SU-DHL-6 (cell line): ENCODE results near the gene THSD8.

Experiments
- H2AFZ ChIP-seq: fragments of 200-600 bp; sonication (generic); 2 replicates; pipeline ENCODE4 v1.6.1; 2014; ENCODE audit warnings: low read depth, mild to moderate bottlenecking, moderate library complexity, mixed read lengths, antibody characterized with exemption, low read length; ENCODE audit not compliant: severe bottlenecking
- H3F3A ChIP-seq: fragments of 200-600 bp; shearing (Covaris generic); 2 replicates; pipeline ENCODE4 v1.6.0; 2016; ENCODE audit warnings: antibody characterized with exemption, mild to moderate bottlenecking; ENCODE audit not compliant: insufficient read depth
- H3K27ac ChIP-seq: fragments of 200-600 bp; sonication (generic); 2 replicates; pipeline ENCODE4 v1.5.1; 2016; ENCODE audit warnings: low read depth, mild to moderate bottlenecking, low read length, moderate library complexity, mixed read lengths
- H3K27me3 ChIP-seq: fragments of 200-600 bp; sonication (generic), shearing (Covaris generic); 2 replicates; pipeline ENCODE4 v1.6.0; 2014; ENCODE audit warnings: mild to moderate bottlenecking, low read length
- H3K36me3 ChIP-seq: fragments of 200-600 bp; sonication (generic); 2 replicates; pipeline ENCODE4 v1.6.1; 2014; ENCODE audit warnings: mild to moderate bottlenecking, low read length, mixed read lengths
- H3K4me2 ChIP-seq: fragments of 300-600, 200-600 bp; shearing (Covaris generic), sonication (generic); 2 replicates; pipeline ENCODE4 v1.6.0; 2014; ENCODE audit warnings: low read length, low read depth, mild to moderate bottlenecking; ENCODE audit not compliant: poor library complexity, severe bottlenecking
- H3K4me3 ChIP-seq: fragments of 200-600 bp; sonication (generic); 2 replicates; pipeline ENCODE4 v1.5.1; 2014; ENCODE audit warnings: antibody characterized with exemption, low read length, mild to moderate bottlenecking, mixed read lengths; ENCODE audit not compliant: insufficient read depth, poor library complexity, severe bottlenecking
- H3K79me2 ChIP-seq: fragments of 200-600 bp; sonication (generic); 2 replicates; pipeline ENCODE4 v1.6.1; 2014; ENCODE audit warnings: mild to moderate bottlenecking, low read length, moderate library complexity; ENCODE audit not compliant: insufficient read depth
- H3K9ac ChIP-seq: fragments of 200-600 bp; sonication (generic); 2 replicates; pipeline ENCODE4 v1.7.0; 2014; ENCODE audit warnings: mild to moderate bottlenecking, low read length
- H3K9me2 ChIP-seq: fragments of 200-600 bp; sonication (generic); replicated peaks from 2 replicates; pipeline ENCODE4 v1.6.1; 2014; ENCODE audit warnings: low read length; ENCODE audit not compliant: insufficient read depth
- H3K9me3 ChIP-seq: fragments of 200-600 bp; sonication (generic); 2 replicates; pipeline ENCODE4 v1.6.1; 2014; ENCODE audit warnings: low read length, mixed read lengths; ENCODE audit not compliant: insufficient read depth
- H4K20me1 ChIP-seq: fragments of 200-600 bp; sonication (generic); 2 replicates; pipeline ENCODE4 v1.6.1; 2014; ENCODE audit warnings: low read depth, mild to moderate bottlenecking, antibody characterized with exemption, low read length, moderate library complexity, mixed read lengths
- EZH2phosphoT487 ChIP-seq: fragments of 200-600 bp; sonication (generic), shearing (Covaris generic); conservative IDR thresholded peaks from 2 replicates; pipeline ENCODE4 v1.6.1; 2018; ENCODE audit warnings: mild to moderate bottlenecking, antibody characterized with exemption, low read length, moderate library complexity, mixed read lengths
- TF ChIP-seq, protein P1 (sequence below): fragments of 200-600 bp; sonication (generic); IDR thresholded peaks from one replicate; pipeline ENCODE4 v1.5.1; 2017; ENCODE audit warnings: antibody characterized with exemption, mild to moderate bottlenecking, low read length, moderate library complexity; ENCODE audit not compliant: insufficient read depth, poor library complexity, severe bottlenecking

The THSD8 gene

DNA sequence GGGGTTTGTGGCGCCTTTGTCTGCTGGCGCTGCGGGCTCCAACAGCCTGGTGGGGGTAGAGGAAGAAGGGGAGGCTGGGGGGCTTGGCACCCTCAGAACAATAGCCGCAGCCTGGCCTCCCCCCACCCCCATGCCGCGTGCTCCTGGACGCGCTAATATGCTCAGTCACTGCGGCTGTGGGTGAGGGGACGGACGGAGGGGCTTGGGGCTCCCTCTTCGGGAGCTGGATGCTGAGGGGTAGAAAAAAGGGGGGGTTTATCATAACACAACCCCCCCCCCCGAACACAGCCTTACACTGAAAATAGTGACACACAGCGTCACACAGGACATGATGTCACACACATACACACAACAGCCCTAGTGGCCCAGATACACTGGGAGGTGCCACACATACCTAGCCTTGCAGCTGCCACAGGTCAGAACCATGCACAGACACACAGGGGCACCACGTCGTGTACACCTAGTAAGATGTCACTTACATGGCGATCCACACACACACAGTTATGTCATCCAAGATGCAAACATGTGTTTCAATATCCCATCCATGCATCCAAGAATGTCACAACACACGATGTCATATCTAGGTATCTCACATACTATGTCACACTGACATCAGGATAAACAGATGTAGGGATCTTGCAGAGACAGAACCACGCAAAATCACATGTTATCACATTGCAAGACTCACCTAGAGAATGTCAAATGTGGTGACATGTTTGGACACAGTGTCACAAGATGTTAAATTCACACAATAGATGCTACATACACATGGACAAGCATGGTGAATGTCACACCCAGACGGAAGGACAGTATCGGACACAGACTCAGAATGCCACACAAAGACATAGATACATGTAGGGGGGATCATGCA is 37.3 kb downstream of the THSD8 start:
- Histone ChIP-seq H3K9ac (peak overlapping the region; percentile 74), H3K9me2 (no peaks in the 10 kb centered on the region), H3K79me2 (0 out of 2 replicates have a peak, but pooled peaks cover 4% of the 10 kb centered on the region), H3K4me2 (peak overlapping the region; percentile 78), H2AFZ (peak overlapping the region; percentile 87), H3K9me3 (no peaks in the 10 kb centered on the region), H4K20me1 (no peaks in the 10 kb centered on the region), H3F3A (peaks cover 19% of the 10 kb centered on the region), H3K36me3 (no peaks in the 10 kb centered on the region), H3K4me3 (peak overlapping the region; percentile 81), H3K27ac (peak overlapping the region; percentile 46), H3K27me3 (no peaks in the 10 kb centered on the region)
- TF ChIP-seq EZH2phosphoT487: no peak
- TF ChIP-seq, protein P1, sequence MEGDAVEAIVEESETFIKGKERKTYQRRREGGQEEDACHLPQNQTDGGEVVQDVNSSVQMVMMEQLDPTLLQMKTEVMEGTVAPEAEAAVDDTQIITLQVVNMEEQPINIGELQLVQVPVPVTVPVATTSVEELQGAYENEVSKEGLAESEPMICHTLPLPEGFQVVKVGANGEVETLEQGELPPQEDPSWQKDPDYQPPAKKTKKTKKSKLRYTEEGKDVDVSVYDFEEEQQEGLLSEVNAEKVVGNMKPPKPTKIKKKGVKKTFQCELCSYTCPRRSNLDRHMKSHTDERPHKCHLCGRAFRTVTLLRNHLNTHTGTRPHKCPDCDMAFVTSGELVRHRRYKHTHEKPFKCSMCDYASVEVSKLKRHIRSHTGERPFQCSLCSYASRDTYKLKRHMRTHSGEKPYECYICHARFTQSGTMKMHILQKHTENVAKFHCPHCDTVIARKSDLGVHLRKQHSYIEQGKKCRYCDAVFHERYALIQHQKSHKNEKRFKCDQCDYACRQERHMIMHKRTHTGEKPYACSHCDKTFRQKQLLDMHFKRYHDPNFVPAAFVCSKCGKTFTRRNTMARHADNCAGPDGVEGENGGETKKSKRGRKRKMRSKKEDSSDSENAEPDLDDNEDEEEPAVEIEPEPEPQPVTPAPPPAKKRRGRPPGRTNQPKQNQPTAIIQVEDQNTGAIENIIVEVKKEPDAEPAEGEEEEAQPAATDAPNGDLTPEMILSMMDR: no peak

DNA sequence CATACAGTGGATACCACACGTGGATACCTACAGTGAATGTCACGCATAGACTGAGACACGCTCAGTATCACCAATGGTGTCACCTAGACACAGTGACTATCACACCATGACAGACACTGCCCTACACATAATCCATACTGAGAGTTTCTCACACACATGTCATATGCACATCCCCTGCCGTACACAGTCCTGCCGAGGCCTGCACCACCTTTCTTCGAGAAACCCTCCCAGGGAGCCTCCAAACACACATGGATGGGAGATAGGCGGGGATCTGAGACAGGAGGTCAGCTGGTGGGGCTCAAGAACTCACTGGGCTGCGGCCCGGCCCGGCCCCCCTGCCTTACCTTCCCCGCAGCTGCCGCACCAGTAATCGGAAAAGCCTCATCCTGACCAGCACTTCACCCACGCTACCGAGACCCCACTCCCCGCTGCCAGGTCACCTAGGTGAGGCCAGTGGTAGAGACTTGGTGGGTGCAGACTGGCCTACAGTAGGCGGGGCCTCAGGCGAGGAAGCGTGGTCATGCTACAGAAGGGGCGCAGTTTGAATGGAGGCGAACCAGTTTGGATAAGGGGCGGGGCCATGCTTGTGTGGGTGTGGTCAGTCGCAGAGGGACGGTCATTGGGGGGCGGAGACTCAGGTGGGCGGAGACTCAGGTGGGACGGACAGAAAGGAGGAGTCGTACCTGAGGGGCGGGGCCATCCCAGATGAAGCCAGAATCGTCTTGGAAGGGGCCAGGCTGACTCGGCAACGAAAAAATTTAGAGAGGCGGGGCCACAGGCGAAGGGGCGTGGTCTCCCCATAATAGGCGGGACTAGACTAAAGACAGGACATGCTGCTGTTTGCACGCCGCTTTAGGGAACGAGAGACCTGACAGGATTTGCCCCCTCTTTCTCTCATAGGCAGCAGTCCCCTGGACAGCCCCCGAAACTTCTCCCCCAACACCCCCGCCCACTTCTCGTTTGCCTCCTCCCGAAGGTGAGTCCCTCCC is 38.5 kb downstream of the THSD8 start:
- no peak overlapping the region for H3K27ac ChIP-seq
- TF ChIP-seq EZH2phosphoT487: no peak
- TF ChIP-seq, protein P1: no peak

DNA sequence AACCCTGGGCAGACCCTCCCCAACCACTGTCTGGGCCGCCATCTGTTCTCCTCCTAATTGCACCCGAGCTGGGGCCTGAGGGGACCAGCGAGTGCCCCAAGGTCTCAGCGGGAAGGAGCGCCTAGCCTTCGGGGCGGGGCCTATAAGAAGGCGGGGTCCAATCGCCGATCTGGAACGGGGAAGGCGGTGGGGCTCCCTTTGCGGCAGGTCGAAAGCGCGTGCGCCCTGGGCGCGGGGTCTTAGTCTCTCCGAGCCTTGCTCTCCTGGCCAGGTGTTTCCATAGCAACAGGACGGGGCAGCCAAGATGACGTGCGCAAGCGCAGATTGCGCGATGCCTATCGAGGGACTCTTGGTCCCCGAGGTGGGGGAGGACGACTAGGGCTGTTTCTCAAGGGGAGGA is 39.2 kb downstream of the THSD8 start:
- Histone ChIP-seq H3K4me3 (no peak overlapping the region), H3K9me2 (no peaks in the 10 kb centered on the region), H4K20me1 (no peaks in the 10 kb centered on the region), H3K36me3 (no peaks in the 10 kb centered on the region), H3K4me2 (no peak overlapping the region), H3F3A (peaks cover 15% of the 10 kb centered on the region), H3K9me3 (no peaks in the 10 kb centered on the region), H3K27me3 (no peaks in the 10 kb centered on the region), H3K27ac (no peak overlapping the region), H3K9ac (no peak overlapping the region), H2AFZ (no peak overlapping the region), H3K79me2 (0 out of 2 replicates have a peak, but pooled peaks cover 4% of the 10 kb centered on the region)
- TF ChIP-seq, protein P1: no peak
- TF ChIP-seq EZH2phosphoT487: no peak

More for the DNA sequence above, 38.5 kb downstream of the THSD8 start:
- Histone ChIP-seq H2AFZ (no peak overlapping the region), H3K79me2 (0 out of 2 replicates have a peak, but pooled peaks cover 4% of the 10 kb centered on the region), H3K9me3 (no peaks in the 10 kb centered on the region), H4K20me1 (no peaks in the 10 kb centered on the region), H3F3A (peaks cover 15% of the 10 kb centered on the region), H3K9ac (no peak overlapping the region), H3K4me3 (no peak overlapping the region), H3K4me2 (no peak overlapping the region), H3K27me3 (no peaks in the 10 kb centered on the region), H3K36me3 (no peaks in the 10 kb centered on the region), H3K9me2 (no peaks in the 10 kb centered on the region)
